Measurements from ENCODE around the gene IGFL4. TPM values are rescaled to one million over a fixed set of nuclear protein-coding genes. Genes with fewer than 3 reads are reported as not detected.
A peak's percentile ranks its signal among the peaks of the same experiment; 100 is the strongest.
"Not testable (repeated sequence)": the region's sequence is repeated elsewhere in the genome, so short reads cannot be mapped to it uniquely, and the experiment has no call there.

The IGFL4 gene
- total and polyA plus RNA-seq, 8 donors = 0.15 TPM; not detected in 7

GRCh38 chr19:46078573-46079332 is 38.0 kb upstream of the IGFL4 start:
- intact Hi-C loops (cut with DNase I; ENCODE audit: low total_unique reads); H3K4me3 ChIP-seq; H3K9me3 ChIP-seq; H3K27ac ChIP-seq; H3K36me3 ChIP-seq: not testable (repeated sequence)
- peak in 1 of 2 donors; percentile 85 for DNase-seq
- peaks cover 6 to 11% (median 9%) of the 10 kb centered on the region in 4 donors for H3K4me1 ChIP-seq
- H3K27me3 ChIP-seq = peaks cover 8 to 81% (median 49%) of the 10 kb centered on the region in 3 donors
- TF ChIP-seq CTCF (IDR thresholded peaks at IDR 0.05) = peak in 4 of 7 experiments; percentile 13 to 28 (median 18)
- WGBS, 5 donors = 21 to 37% (median 34%) methylated on average over 19 to 43 of the region's 71 CpGs

GRCh38 chr19:46077815-46078167 is 37.0 kb upstream of the IGFL4 start:
- H3K27ac ChIP-seq = no peak overlapping the region
- no peaks in the 10 kb centered on the region for H3K36me3 ChIP-seq
- H3K9me3 ChIP-seq = peaks cover 0 to 7% (median 2%) of the 10 kb centered on the region in 4 donors
- H3K27me3 ChIP-seq = peaks cover 8 to 88% (median 49%) of the 10 kb centered on the region in 3 donors
- H3K4me1 ChIP-seq = peaks cover 6 to 11% (median 9%) of the 10 kb centered on the region in 4 donors
- 17 to 22% (median 20%) methylated on average over 6 of the region's 6 CpGs for WGBS, 5 donors
- TF ChIP-seq EP300 (IDR thresholded peaks at IDR 0.05) = no peak
- TF ChIP-seq CTCF (IDR thresholded peaks at IDR 0.05) = no peak
- no peak for TF ChIP-seq POLR2AphosphoS5 (IDR thresholded peaks at IDR 0.05)
- DNase-seq = no peak
- peak overlapping the region in 1 of 4 donors; percentile 29 for H3K4me3 ChIP-seq
- intact Hi-C loops (cut with DNase I; ENCODE audit: low total_unique reads) = no loop called here

GRCh38 chr19:46076951-46077814 is 36.4 kb upstream of the IGFL4 start:
- intact Hi-C loops (cut with DNase I; ENCODE audit: low total_unique reads) = no loop called here
- Histone ChIP-seq H3K36me3 (no peaks in the 10 kb centered on the region), H3K27me3 (peaks cover 8 to 94% (median 50%) of the 10 kb centered on the region in 3 donors), H3K4me1 (peaks cover 6 to 11% (median 9%) of the 10 kb centered on the region in 4 donors), H3K27ac (no peak overlapping the region), H3K9me3 (peaks cover 0 to 7% (median 2%) of the 10 kb centered on the region in 4 donors), H3K4me3 (peak overlapping the region in 3 of 4 donors; percentile 17 to 29 (median 21))
- DNase-seq = peak; percentile 52 to 84
- 2 to 7% (median 2%) methylated on average over 33 to 50 of the region's 50 CpGs for WGBS, 5 donors
- no peak for TF ChIP-seq POLR2A (IDR thresholded peaks at IDR 0.05)
- TF ChIP-seq EP300 (IDR thresholded peaks at IDR 0.05) = no peak
- TF ChIP-seq POLR2AphosphoS5 (IDR thresholded peaks at IDR 0.05) = no peak
- peak in 5 of 7 experiments; percentile 33 to 74 (median 58) for TF ChIP-seq CTCF (IDR thresholded peaks at IDR 0.05)

- WGBS, 5 donors = 31 to 40% (median 38%) methylated on average over 9 of the region's 9 CpGs
Measured at GRCh38 chr19:46076031-46076880, 35.5 kb upstream of the IGFL4 start.

More at GRCh38 chr19:46076031-46076880, 35.5 kb upstream of the IGFL4 start:
- no peaks in the 10 kb centered on the region for H3K36me3 ChIP-seq
- peaks cover 8 to 94% (median 52%) of the 10 kb centered on the region in 3 donors for H3K27me3 ChIP-seq
- intact Hi-C loops (cut with DNase I; ENCODE audit: low total_unique reads) = no loop called here
- no peak for DNase-seq
- H3K27ac ChIP-seq = no peak overlapping the region
- H3K4me3 ChIP-seq = no peak overlapping the region
- no peak for TF ChIP-seq CTCF (IDR thresholded peaks at IDR 0.05)
- TF ChIP-seq POLR2A (IDR thresholded peaks at IDR 0.05) = no peak
- no peak for TF ChIP-seq POLR2AphosphoS5 (IDR thresholded peaks at IDR 0.05)
- no peak for TF ChIP-seq EP300 (IDR thresholded peaks at IDR 0.05)
- peaks cover 0 to 7% (median 2%) of the 10 kb centered on the region in 4 donors for H3K9me3 ChIP-seq
- H3K4me1 ChIP-seq = peaks cover 6 to 11% (median 9%) of the 10 kb centered on the region in 4 donors

All from stomach (tissue), 9 donors.